K562 (cell line): ENCODE data around the gene PPP1R3G.

Experiments
- BRCA1 ChIP-seq, 2 experiments: fragments of 450-650 bp in 1 of 2; sonication (generic) in 1 of 2; formaldehyde crosslinking in 1 of 2; IDR thresholded peaks; 2 replicates each; pipeline versions ENCODE4 v1.5.0 to v1.6.1; 2017 to 2020; ENCODE audit warnings: mild to moderate bottlenecking in 1 of 2, missing genetic modification reagents in 1 of 2
- EZH2 ChIP-seq: IDR thresholded peaks from 2 replicates; pipeline ENCODE4 v1.6.1; 2012; ENCODE audit warnings: low read depth, mild to moderate bottlenecking, inconsistent platforms, low read length, borderline replicate concordance
- TF ChIP-seq, protein P1 (sequence below), 3 experiments: IDR thresholded peaks in 2 of 3; conservative IDR thresholded peaks in 1 of 3; 2 replicates each; pipeline ENCODE4 v1.5.1; 2011 to 2012; ENCODE audit warnings: low read length in 3 of 3, mild to moderate bottlenecking in 3 of 3, control low read depth in 2 of 3, improper control_type of control experiment in 1 of 3, inconsistent platforms in 1 of 3, low read depth in 1 of 3, mixed read lengths in 1 of 3, moderate library complexity in 1 of 3; ENCODE audit not compliant: insufficient read depth in 2 of 3

DNA sequence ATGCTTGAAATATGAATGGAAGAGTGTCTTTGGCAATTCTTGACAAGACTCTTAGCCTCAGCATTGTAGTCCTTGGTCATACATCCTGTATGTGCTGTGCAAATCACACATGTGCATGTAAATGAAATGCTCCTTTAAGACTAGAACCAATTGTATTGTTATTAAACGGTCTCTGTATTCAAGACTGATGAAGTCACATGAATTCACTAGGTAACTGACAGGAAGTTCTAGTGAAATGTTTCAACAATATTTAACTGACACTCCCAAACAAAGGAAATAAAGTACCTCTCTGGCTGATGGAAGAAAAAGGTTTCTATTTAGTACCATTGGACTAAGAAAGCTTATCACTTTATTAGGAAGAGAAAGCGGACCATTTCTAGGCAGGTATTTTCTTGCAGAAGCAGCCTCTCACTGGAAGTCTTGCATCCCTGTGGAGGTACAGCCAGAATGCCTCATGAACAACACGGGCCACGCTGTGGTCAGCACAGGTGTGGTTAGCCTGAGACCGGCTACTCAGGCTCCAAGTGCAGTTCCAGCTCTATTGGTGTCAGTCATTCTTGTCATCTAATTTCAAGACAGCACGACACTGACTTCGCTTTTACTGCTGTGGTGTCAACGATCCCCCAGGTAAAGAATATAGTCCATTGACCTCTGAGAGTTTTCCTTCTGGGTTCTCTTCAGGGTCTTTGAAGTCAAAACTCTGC lies 17.3 kb downstream of the PPP1R3G start:
- TF ChIP-seq EZH2 = no peak
- TF ChIP-seq BRCA1 (IDR thresholded peaks at IDR 0.05) = no peak
- TF ChIP-seq BRCA1 (CRISPR knock-in tag; IDR thresholded peaks at IDR 0.05) = no peak
- TF ChIP-seq, protein P1, sequence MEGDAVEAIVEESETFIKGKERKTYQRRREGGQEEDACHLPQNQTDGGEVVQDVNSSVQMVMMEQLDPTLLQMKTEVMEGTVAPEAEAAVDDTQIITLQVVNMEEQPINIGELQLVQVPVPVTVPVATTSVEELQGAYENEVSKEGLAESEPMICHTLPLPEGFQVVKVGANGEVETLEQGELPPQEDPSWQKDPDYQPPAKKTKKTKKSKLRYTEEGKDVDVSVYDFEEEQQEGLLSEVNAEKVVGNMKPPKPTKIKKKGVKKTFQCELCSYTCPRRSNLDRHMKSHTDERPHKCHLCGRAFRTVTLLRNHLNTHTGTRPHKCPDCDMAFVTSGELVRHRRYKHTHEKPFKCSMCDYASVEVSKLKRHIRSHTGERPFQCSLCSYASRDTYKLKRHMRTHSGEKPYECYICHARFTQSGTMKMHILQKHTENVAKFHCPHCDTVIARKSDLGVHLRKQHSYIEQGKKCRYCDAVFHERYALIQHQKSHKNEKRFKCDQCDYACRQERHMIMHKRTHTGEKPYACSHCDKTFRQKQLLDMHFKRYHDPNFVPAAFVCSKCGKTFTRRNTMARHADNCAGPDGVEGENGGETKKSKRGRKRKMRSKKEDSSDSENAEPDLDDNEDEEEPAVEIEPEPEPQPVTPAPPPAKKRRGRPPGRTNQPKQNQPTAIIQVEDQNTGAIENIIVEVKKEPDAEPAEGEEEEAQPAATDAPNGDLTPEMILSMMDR (IDR thresholded peaks at IDR 0.05 in 2 of 3, conservative IDR thresholded peaks at IDR 0.05 in 1 of 3; ENCODE audit: insufficient read depth in 2 of 3, low read depth in 1 of 3, low read length in 3 of 3) = no peak
